Heart left ventricle (tissue), 13 donors: ENCODE measurements around the gene PDE9A.

ENCODE experiments used
- CTCF ChIP-seq, 12 donors: fragments of 200-600 bp; sonication (generic) in 4 of 12; IDR thresholded peaks; one replicate each; pipeline versions ENCODE4 v1.5.0 to v1.8.0; 2018 to 2022; ENCODE audit warnings: antibody characterized with exemption in 12 of 12, mild to moderate bottlenecking in 5 of 12
- POLR2A ChIP-seq, 2 donors: fragments of 450-650 bp; IDR thresholded peaks; one replicate each; pipeline ENCODE4 v1.6.1; 2017; ENCODE audit warnings: antibody characterized with exemption in 2 of 2, mild to moderate bottlenecking in 2 of 2, moderate library complexity in 2 of 2
- donor health status: ischemic (EF 13 %, LVEDD 7.1; RV severe dilation, severe dysfunction).
- donor health status: DM: no; HTN: yes; CAD: no.
- donor health status: DM: no; HTN: no; CAD: no.
- donor health status: ischemic (EF 25% LVEDD 6.9; RV normal size, moderate dysfunction).
- donor health status: ischemic (EF 25% LVEDD 5.7; RV mildly dilated, moderate dysfunction).
- donor health status: ischemic (EF 35%, LVEDD 5.7; RV mildly dilated, moderate dysfunction).
- donor health status: nonischemic (EF 11% LVEDD 7.7; RV severe dilation, severe dysfunction).
- donor health status: DM: yes; HTN: yes; CAD: no.
- donor health status: PGD.
- donor health status: ischemic (EF 29% LVEDD 5.4; RV normal size, mild dysfunction).
- donor health status: nonischemic (EF 23%, LVEDD 6.1; RV moderate dilation, normal function).

- TF ChIP-seq CTCF (IDR thresholded peaks at IDR 0.05) (no peak), POLR2A (IDR thresholded peaks at IDR 0.05) (no peak)
Observed at GRCh38 chr21:42806509-42807140, 153.2 kb downstream of the PDE9A start.
